Thoracic aorta endothelial cell (primary cell): ENCODE results near the gene ARMC7. TPM values are rescaled to one million over a fixed set of nuclear protein-coding genes. Genes with fewer than 3 reads are reported as not detected.

Experiments used
- small RNA-seq: library from RNA; depleted of rRNA; stranded (forward); fragments of <200 nt; gene quantifications from one replicate; pipeline ENCODE3, GENCODE V24; 2012
- total RNA-seq: library from RNA; depleted of rRNA; stranded (reverse); fragments of >200 nt; gene quantifications from 2 replicates; pipeline ENCODE4 v1.2.3, GENCODE V29; 2012

Gene ARMC7
- total RNA-seq: 4.5 TPM in 2 replicates

GRCh38 chr17:75109407-75110233, at the start of gene ARMC7:
ARMC7 (plus strand) TSS chr17:75109969; CDS start chr17:75110289, 320 bp downstream.

GRCh38 chr17:75087558-75088453, 22.0 kb upstream of the ARMC7 start, which contains the start of gene SLC16A5:
SLC16A5 (plus strand) TSS chr17:75087954; CDS start chr17:75093637, 5,683 bp downstream.

GRCh38 chr17:75131278-75132017, 21.7 kb downstream of the ARMC7 start, which contains the start of gene NT5C:
NT5C (minus strand) TSS chr17:75131742; CDS start chr17:75131707, 35 bp downstream.

GRCh38 chr17:75154195-75155106, 44.7 kb downstream of the ARMC7 start, which contains the start of gene JPT1:
JPT1 (minus strand) TSS chr17:75154512; CDS start chr17:75154397, 115 bp downstream.

Small RNA genes within 50 kb of the gene (small RNA-seq; reads per million reads assigned to genes)
- not detected for gene AC111186.1
- gene RF00019: not detected

Other genes starting within 250 kb of the ARMC7 start
- 39.8 and 42.3 TPM in 2 replicates for gene FDXR, start 237.0 kb upstream of the ARMC7 start, total RNA-seq
- not detected in 2 replicates for gene FADS6, start 216.3 kb upstream of the ARMC7 start, total RNA-seq
- not detected in 2 replicates for gene USH1G, start 186.7 kb upstream of the ARMC7 start, total RNA-seq
- gene OTOP2, start 185.7 kb upstream of the ARMC7 start, total RNA-seq: not detected in 2 replicates
- not detected in 2 replicates for gene OTOP3, start 174.1 kb upstream of the ARMC7 start, total RNA-seq
- 14.9 and 28.4 TPM in 2 replicates for gene HID1, start 137.2 kb upstream of the ARMC7 start, total RNA-seq
- 23.1 and 27.4 TPM in 2 replicates for gene CDR2L, start 122.3 kb upstream of the ARMC7 start, total RNA-seq
- 32.2 and 38.1 TPM in 2 replicates for gene MRPL58, start 97.3 kb upstream of the ARMC7 start, total RNA-seq
- gene ATP5PD, start 63.0 kb upstream of the ARMC7 start, total RNA-seq: 270 and 332 TPM in 2 replicates
- 16.6 and 17.2 TPM in 2 replicates for gene KCTD2, start 62.7 kb upstream of the ARMC7 start, total RNA-seq
- 4.7 and 11.6 TPM in 2 replicates for gene SLC16A5, start 22.0 kb upstream of the ARMC7 start, total RNA-seq
- gene NT5C, start 21.8 kb downstream of the ARMC7 start, total RNA-seq: 11.7 and 13.0 TPM in 2 replicates
- gene JPT1, start 44.5 kb downstream of the ARMC7 start, total RNA-seq: 321 and 330 TPM in 2 replicates
- gene SUMO2, start 73.0 kb downstream of the ARMC7 start, total RNA-seq: 106 and 124 TPM in 2 replicates
- gene NUP85, start 95.7 kb downstream of the ARMC7 start, total RNA-seq: 54.8 and 62.4 TPM in 2 replicates
- 15.3 and 18.8 TPM in 2 replicates for gene GGA3, start 151.6 kb downstream of the ARMC7 start, total RNA-seq
- gene MRPS7, start 151.9 kb downstream of the ARMC7 start, total RNA-seq: 61.2 and 82.3 TPM in 2 replicates
- 9.4 and 10.9 TPM in 2 replicates for gene MIF4GD, start 161.3 kb downstream of the ARMC7 start, total RNA-seq
- 13.4 and 14.0 TPM in 2 replicates for gene SLC25A19, start 179.5 kb downstream of the ARMC7 start, total RNA-seq